IPS-18c (cell line): ENCODE measurements around the gene FNDC3B.

Experiments used
- H3K4me3 ChIP-seq: 2 replicates; pipeline ENCODE4 v1.7.0; 2013; ENCODE audit warnings: low read depth, mild to moderate bottlenecking, low read length, moderate library complexity; ENCODE audit not compliant: insufficient read depth
- H3K9me3 ChIP-seq: one replicate; pipeline ENCODE4 v1.6.1; 2013; ENCODE audit warnings: mild to moderate bottlenecking, low read length, moderate library complexity; ENCODE audit not compliant: control insufficient read depth, insufficient read depth

FNDC3B gene

DNA sequence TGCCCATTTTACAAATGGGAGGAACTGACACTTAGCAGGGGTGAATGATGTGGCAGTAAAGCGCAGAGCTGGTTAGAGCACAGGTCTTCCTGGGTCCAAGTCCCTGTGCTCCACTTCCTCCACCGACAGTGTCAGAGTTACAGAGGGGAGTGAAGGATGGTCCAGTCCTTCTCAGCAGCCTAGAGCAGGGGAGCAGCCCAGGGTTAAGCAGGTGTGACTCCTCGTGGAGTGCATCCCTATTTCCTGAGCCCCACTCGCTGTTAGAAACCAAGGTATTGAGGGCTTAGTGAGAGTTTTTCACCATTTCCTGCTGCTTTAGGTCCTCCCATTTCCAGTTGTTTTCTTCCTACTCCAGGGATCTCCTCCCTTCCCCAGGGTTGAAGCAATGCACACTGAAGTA, 333.5 kb downstream of the FNDC3B start:
- Histone ChIP-seq H3K9me3 (no peaks in the 10 kb centered on the region), H3K4me3 (no peak overlapping the region)

DNA sequence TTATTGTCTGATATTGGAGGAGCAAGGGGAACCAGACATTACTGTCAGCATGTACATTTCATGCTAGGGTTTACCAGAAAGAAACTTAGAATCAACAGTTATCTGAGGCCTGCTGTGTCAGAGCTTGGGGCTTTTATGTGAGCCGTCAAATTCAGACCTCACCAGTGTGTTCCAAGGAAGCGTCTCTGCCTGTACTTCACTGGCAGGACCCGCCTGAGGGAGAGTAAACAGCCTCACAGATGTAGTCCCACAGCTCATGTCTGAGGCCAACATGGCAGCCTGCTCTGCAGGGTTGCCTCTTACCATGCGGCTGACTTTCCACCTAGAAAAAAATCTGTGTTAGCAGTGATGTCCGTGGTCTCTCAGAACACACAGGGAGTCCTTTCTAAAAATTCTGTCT, 334.5 kb downstream of the FNDC3B start:
- H3K9me3 ChIP-seq: no peaks in the 10 kb centered on the region
- no peak overlapping the region for H3K4me3 ChIP-seq

DNA sequence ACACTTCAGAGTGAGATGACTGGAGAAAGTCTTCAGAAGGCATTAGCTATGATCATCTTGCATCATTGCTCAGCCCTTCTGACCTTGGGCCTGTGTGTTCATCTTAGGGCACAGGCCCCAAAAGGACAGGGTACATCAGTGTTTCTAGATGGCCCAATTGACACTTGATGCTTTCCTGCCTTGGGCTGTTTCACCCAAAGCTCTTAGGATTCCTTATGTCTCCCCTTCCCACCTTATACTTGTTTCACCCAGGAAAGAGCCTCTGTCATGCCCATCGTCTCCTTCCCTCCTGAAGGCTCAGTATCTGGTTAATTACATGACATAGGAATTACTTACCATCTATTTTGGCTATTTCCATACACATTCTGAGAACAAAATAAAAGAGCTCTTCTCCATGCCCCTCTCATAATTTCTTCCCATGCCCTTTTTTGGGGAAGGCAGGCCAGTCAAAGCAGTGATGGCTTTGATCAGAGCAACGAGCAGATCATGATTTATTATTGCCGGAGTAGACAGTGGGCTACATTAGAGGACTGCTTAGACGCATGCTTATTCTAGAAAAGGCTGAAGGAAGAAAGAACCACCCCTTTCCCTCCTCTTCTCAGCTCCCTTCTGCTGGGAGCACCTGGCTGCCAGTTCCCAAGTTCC, 335.9 kb downstream of the FNDC3B start:
- no peaks in the 10 kb centered on the region for H3K9me3 ChIP-seq
- no peak overlapping the region for H3K4me3 ChIP-seq

DNA sequence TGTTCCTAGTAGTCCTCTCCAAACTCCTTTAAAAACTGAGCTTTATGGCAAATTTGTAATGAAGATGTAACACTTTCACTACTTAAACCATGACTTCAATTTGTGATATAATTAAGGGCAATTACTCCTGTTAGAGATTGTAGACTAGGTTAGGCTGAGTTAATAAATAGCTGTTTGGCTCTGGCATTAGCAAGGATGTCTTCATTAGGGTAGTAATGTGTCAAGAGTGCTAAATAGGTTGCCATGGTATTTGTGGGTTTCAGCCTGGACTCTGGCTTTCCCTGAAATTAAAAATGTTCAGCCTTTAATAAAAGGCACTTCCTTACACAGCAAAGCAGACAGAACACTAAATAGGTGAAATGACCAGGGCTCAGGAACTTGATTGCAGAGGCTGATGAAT, 337.0 kb downstream of the FNDC3B start:
- no peak overlapping the region for H3K4me3 ChIP-seq

DNA sequence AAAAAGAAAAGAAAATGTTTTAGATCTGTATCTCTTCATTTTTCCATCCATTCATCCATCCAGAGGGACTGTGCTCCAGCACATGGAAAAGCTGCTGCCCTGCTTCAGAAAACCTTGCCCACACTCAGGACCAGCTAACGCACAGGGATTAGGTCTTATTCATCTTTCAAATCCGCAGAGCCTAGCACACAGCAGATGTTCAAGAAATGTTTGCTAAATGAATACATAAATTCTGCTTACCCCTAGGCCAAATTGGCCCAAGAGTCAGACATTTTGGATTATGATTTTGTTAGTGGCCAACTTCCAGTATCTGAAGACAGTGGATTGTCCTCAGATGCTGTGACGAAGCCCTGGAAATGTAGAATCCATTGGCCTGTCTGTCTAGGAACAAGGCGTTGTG, 337.5 kb downstream of the FNDC3B start:
- Histone ChIP-seq H3K9me3 (no peaks in the 10 kb centered on the region), H3K4me3 (no peak overlapping the region)

More for the DNA sequence above, 337.0 kb downstream of the FNDC3B start:
- no peaks in the 10 kb centered on the region for H3K9me3 ChIP-seq

DNA sequence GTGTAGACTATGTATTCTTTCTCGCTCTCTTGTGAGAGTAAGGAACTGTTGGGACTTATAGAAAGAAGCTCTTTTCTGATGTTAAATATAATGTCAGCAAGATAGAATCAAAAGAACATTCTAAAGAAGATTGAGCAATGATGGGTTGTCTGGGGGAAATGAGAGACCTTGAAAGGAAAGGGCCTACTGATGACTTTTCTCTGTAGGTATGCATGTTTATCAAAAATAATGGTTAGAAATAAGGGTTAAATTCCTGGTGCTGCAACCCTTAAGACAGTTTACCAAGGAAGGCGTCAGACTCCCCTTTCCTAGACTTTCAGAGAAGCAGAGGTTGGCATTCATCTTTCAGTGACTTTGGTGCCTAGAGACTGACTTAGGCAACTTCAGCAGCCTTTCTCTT, 339.1 kb downstream of the FNDC3B start:
- no peaks in the 10 kb centered on the region for H3K9me3 ChIP-seq
- no peak overlapping the region for H3K4me3 ChIP-seq

DNA sequence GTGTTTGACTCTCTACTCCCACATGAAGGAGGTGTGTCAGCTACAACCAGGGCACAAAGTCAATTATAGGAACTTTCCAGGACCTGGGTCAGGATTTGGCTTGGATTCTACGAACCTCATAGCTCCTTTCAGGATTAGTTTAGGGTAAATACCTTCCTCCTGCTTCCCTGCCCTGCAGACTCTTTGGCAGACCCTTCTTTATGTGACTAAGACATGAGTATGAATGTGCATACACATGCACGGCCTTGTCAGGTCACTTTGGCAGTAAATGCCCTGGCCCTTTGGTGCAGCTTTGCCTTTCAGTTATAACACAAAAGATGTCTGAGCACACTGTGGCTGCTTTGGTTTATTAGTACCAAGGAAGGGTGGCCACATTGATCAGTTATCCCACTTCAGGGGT, 340.0 kb downstream of the FNDC3B start:
- H3K4me3 ChIP-seq: no peak overlapping the region
- no peaks in the 10 kb centered on the region for H3K9me3 ChIP-seq

DNA sequence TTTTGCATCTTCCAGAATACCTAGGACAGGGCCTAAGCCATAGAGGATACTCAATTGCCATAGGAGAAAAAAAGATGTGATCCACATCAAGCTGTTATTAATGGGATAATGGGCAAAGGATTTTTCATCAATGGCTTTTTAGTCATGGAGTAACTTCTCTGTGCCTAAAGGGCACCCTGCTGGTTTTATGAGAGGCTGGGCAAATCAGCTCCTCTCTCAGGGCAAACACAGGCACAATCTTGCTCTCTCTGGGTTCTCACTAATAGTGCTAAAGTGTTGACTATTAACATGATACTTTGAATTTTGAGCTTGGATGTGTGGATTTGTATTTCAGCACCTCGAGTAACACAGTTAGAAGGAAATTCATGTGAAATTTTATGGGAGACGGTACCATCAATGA, 341.3 kb downstream of the FNDC3B start:
- Histone ChIP-seq H3K4me3 (no peak overlapping the region), H3K9me3 (no peaks in the 10 kb centered on the region)

DNA sequence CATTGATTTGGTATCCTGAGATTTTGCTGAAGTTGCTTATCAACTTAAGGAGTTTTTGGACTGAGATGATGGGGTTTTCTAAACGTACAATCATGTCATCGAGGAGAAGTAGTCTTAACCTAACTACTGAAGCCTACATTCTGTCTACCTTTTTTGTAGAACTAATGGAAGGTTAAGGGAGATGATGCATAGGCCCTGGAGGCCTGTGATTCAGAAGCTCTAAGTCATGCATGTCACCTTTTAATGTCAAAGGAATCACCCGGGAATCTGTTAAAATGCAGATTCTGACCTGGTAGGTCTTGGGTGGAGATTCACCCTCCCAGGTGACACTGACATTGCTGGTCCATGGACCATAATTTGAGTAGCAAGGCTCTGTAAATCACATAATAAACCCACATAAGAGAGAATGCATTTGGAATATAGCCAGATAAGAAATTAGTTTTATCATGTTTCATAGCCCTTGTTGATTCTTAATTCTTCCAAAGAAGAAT, 344.0 kb downstream of the FNDC3B start:
- H3K4me3 ChIP-seq: no peak overlapping the region
- H3K9me3 ChIP-seq: no peaks in the 10 kb centered on the region

DNA sequence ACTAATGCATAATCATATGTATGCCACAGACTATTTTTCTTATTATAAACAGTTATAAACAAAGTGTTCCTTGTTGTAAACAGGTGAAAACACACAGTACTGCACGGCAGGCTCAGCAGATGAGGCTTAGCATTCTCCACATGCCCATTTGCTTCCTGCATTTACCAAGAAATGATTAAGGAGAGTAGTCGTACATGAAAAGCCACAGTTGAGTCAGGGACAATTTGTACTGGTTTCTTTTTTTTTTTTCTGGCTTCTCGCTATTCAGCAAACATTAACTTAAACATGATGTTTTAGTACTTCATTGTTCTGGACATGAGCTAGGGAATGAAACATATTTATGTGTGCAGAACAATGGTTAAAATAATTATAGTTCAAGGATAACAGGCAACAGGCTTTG, 345.5 kb downstream of the FNDC3B start:
- Histone ChIP-seq H3K9me3 (no peaks in the 10 kb centered on the region), H3K4me3 (no peak overlapping the region)

DNA sequence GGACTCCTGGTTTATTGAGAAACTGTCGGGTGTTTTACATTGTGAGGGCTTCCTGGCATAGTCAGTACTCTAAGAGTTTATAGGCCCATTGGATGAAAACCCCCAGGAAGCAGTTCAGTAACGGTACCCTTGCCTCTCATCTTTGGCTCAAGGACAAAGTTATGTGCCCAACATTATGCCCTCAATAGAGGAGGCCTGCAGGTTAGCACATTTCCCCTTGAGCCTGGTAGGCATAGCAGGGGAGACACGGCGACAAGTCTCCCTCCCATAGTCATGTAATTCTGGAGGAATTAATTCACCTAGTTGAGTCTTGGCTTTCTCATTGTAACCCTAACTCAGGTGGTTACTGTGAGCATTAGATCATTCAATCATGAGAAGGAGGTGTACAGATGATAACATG, 348.4 kb downstream of the FNDC3B start:
- no peak overlapping the region for H3K4me3 ChIP-seq
- H3K9me3 ChIP-seq: no peaks in the 10 kb centered on the region

DNA sequence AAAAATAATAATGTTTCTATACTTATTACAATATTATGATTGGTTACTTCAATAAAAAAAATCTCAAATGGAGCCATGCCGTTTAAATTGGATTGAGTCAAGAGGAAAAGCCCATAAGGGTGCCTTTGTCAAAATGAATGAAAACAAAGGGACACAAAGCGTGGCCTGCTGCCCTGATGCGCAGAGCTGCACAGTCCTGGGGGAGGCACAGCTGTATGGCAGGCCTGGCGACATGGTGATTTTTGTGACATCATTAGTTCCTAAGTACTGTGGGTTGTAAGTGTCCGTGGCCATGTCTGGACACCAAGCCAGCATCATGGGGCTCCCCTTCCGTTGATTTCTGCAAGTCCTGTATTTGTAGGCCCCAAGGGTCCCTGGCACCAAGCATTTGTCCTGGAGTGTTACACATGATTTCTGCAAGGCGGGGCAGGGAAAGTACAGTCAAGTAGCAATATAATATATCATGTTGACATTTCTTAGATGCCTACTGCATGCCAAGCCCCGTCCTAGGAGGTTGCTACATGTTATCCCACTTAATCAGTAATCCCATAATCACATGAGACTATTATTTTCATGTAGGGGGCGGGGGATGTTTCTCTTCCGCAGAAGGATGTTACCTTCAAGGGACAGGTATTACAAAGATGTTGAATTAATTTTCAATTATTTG, 349.2 kb downstream of the FNDC3B start:
- no peak overlapping the region for H3K4me3 ChIP-seq

DNA sequence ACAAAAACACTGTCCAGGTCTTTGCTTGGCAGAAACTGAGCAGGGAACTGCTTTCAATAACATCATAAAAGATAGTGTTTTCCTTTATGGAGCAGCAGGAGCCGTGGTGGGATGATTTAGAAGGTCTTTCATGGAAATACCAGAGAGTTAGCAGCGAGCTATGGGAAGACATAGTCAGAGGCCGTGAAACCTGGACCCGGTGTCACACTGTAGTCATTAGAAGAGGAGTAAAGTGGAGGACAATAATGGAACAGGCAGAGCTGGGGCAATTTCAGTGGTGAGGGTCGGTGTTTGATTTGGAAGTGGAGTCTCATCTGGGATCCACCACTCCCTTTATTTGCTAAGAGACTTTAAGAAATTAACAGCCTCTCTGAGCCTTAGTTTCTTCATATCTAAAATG, 351.4 kb downstream of the FNDC3B start:
- Histone ChIP-seq H3K4me3 (no peak overlapping the region), H3K9me3 (no peaks in the 10 kb centered on the region)

More for the DNA sequence above, 349.2 kb downstream of the FNDC3B start:
- H3K9me3 ChIP-seq: no peaks in the 10 kb centered on the region

DNA sequence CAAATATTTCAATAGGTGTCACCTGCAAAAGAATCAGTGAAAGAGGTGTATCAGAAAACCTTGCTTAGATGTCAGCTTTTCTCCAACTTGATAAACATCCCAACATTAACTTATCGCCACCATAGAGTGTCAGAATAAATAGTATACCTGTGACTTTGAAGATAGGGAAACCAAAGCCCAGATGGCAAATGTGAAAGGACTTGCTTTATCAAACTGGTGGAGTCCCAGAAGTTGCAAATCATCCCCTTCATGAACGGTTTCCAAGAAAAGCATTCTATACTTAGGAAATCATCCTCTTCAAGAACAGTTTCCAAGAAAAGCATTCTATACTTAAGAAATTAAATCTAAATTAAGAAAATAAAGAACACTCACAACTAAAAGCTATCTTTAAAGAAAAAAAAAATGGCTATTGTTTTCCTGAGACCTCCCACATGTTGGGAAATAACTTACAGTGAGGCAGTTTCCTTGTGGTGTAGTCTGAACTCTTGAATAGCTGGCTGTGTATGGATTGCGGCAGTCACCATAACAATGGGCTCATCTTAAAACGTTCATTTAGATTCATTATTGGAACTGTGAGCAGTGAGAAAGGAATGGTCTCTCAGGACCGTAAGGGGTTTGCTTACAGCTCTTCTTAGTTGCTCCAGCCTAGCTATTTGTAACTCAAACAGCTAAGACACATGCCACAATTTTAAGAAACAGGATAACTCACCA, 352.4 kb downstream of the FNDC3B start:
- Histone ChIP-seq H3K4me3 (no peak overlapping the region), H3K9me3 (no peaks in the 10 kb centered on the region)

DNA sequence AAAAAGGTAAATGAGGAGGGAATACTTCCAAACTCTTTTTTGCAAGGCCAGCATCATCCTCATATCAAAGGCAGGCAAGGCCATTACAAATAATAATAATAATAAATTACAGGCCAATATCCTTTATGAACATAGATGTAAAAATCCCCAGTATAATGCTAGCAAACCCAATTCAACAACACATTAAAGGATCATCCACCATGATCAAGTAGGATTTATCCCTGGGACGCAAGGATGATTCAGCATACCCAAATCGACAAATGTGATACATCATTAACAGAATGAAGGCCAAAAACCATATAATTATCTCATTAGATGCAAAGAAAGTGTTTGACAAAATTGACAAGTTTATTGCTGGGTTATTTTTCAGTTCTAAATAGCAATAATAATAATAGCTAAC, 355.3 kb downstream of the FNDC3B start:
- no peak overlapping the region for H3K4me3 ChIP-seq
- no peaks in the 10 kb centered on the region for H3K9me3 ChIP-seq

DNA sequence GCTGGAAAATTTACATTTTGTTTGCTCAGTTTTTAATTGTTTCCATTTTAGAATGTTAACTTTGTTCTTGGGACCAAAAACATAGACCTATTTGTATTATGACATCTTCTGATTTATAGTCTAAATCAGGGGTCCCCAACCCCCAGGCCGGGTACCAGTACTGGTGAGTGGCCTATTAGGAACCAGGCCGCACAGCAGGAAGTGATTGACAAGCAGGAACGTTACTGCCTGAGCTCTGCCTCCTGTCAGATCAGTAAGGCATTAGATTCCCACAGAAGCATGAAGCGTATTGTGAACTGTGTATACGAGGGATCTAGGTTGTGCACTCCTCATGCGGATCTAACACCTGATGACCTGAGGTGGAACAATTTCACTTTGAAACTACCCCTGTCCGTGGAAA, 357.0 kb downstream of the FNDC3B start:
- Histone ChIP-seq H3K9me3 (no peaks in the 10 kb centered on the region), H3K4me3 (no peak overlapping the region)

DNA sequence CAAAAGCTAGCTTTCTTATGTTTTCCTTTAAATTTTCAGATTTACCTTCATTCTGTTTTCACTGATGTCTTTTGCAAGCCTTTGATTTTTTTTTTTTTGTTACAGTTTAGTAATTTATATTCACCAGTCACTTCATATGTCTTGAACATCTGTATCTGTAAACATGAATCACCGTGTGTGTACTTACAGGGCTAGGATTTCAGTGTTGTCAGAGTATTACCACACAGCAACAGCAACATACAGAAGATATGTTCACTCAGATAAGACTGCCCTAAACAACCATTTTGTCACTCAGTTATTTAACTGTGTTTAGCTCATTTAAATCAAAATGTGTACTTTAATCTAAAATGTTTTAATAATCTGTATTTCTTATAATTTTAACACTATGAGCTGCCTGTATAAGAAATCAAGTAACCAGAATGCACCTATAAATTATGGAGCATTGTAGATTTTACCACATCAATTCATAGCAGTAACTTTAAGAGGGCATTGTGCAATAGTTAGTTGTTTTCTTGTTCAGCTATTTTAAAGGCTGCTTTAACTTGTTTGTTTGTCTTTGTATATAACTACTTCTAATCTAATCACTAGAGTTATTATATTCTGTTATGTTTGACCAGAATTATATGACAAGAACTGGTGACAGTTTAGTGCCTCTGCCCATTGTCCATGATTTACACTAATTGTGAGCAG, 358.5 kb downstream of the FNDC3B start:
- H3K4me3 ChIP-seq: no peak overlapping the region
- H3K9me3 ChIP-seq: no peaks in the 10 kb centered on the region

DNA sequence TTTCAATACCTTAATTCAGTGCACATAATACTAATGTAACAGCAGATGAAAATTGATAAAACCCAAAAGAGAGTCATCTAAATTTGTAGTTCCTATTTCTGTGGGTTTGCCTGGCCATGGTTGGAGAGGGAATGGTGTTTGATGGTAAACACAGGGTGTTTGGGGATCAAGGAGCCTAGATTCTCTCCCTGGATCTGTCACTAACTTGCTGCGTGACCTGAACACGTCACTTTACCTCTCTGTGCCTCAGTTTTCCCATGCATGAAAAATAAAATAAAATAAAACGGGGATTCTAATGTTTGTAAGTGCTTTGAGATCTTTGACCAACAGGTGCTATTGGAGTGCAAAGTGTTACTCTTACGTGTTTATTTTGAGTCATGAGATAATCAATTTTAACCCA, 359.1 kb downstream of the FNDC3B start:
- Histone ChIP-seq H3K9me3 (no peaks in the 10 kb centered on the region), H3K4me3 (no peak overlapping the region)
